SK-N-SH treated with all-trans-retinoic acid at 6 μM for 48 hours (cell line): ENCODE data around the gene TNK2.

Source experiments
- ARNTL ChIP-seq: fragments of 450-650 bp; formaldehyde crosslinking; IDR thresholded peaks from 2 replicates; pipeline ENCODE4 v1.5.0; 2020; ENCODE audit warnings: low read depth, mild to moderate bottlenecking, moderate library complexity, borderline replicate concordance
- CSDC2 ChIP-seq: fragments of 250-450 bp; sonication (Bioruptor Pico); IDR thresholded peaks from 2 replicates; pipeline ENCODE4 v1.5.0; 2020; ENCODE audit warnings: mild to moderate bottlenecking, moderate library complexity
- CSRNP3 ChIP-seq: fragments of 250-450 bp; sonication (Bioruptor Pico); IDR thresholded peaks from 2 replicates; pipeline ENCODE4 v1.5.1; 2021; ENCODE audit warnings: mild to moderate bottlenecking, moderate library complexity
- ESRRG ChIP-seq: fragments of 250-450 bp; sonication (Bioruptor Pico); IDR thresholded peaks from 2 replicates; pipeline ENCODE4 v1.6.1; 2021; ENCODE audit warnings: mild to moderate bottlenecking
- OSR1 ChIP-seq: fragments of 250-450 bp; sonication (Bioruptor Pico); IDR thresholded peaks from 2 replicates; pipeline ENCODE4 v1.8.0; 2022; ENCODE audit warnings: moderate library complexity, mild to moderate bottlenecking, inconsistent platforms
- PATZ1 ChIP-seq: fragments of 250-450 bp; sonication (Bioruptor Pico); IDR thresholded peaks from 2 replicates; pipeline ENCODE4 v1.8.0; 2020; ENCODE audit warnings: mild to moderate bottlenecking, moderate library complexity, borderline replicate concordance
- POU6F1 ChIP-seq: fragments of 250-450 bp; sonication (Bioruptor Pico); IDR thresholded peaks from 2 replicates; pipeline ENCODE4 v1.8.0; 2021; ENCODE audit warnings: low read depth, mild to moderate bottlenecking, moderate library complexity, borderline replicate concordance
- TSHZ2 ChIP-seq: fragments of 250-450 bp; sonication (Bioruptor Pico); IDR thresholded peaks from 2 replicates; pipeline ENCODE4 v1.5.0; 2020; ENCODE audit warnings: mild to moderate bottlenecking, moderate library complexity
- ZC3H10 ChIP-seq: fragments of 250-450 bp; sonication (Bioruptor Pico); IDR thresholded peaks from 2 replicates; pipeline ENCODE4 v1.5.1; 2021; ENCODE audit warnings: mild to moderate bottlenecking, moderate library complexity
- ZFP3 ChIP-seq: fragments of 250-450 bp; sonication (Bioruptor Pico); IDR thresholded peaks from 2 replicates; pipeline ENCODE4 v1.5.0; 2020; ENCODE audit warnings: mild to moderate bottlenecking, moderate library complexity
- ZFP30 ChIP-seq: fragments of 450-650 bp; formaldehyde crosslinking; IDR thresholded peaks from 2 replicates; pipeline ENCODE4 v1.5.0; 2022; ENCODE audit warnings: mild to moderate bottlenecking, moderate library complexity
- ZNF8 ChIP-seq: fragments of 450-650 bp; formaldehyde crosslinking; IDR thresholded peaks from 2 replicates; pipeline ENCODE4 v1.5.0; 2020; ENCODE audit warnings: mild to moderate bottlenecking, moderate library complexity

- no peak for TF ChIP-seq ESRRG (CRISPR knock-in tag)
- TF ChIP-seq CSDC2 (CRISPR knock-in tag) = no peak
- no peak for TF ChIP-seq ZFP3 (CRISPR knock-in tag)
- TF ChIP-seq OSR1 = no peak
- TF ChIP-seq POU6F1 (CRISPR knock-in tag) = no peak
- no peak for TF ChIP-seq ZFP30 (CRISPR knock-in tag)
- TF ChIP-seq CSRNP3 (CRISPR knock-in tag) = no peak
- TF ChIP-seq ZNF8 (CRISPR knock-in tag) = no peak
- TF ChIP-seq PATZ1 (CRISPR knock-in tag) = no peak
- no peak for TF ChIP-seq TSHZ2 (CRISPR knock-in tag)
- no peak for TF ChIP-seq ZC3H10 (CRISPR knock-in tag)
- TF ChIP-seq ARNTL = no peak
Observed at GRCh38 chr3:195845483-195845882, 62.9 kb downstream of the TNK2 start.
